Amniotic stem cell (primary cell): ENCODE results near the gene CYP19A1.
A peak's percentile ranks its signal among the peaks of the same experiment; 100 is the strongest.

Source experiments
- DNase-seq: peaks from one replicate; lab custom pipeline; 2025; lab: John Stamatoyannopoulos, UW

CYP19A1 gene

DNA sequence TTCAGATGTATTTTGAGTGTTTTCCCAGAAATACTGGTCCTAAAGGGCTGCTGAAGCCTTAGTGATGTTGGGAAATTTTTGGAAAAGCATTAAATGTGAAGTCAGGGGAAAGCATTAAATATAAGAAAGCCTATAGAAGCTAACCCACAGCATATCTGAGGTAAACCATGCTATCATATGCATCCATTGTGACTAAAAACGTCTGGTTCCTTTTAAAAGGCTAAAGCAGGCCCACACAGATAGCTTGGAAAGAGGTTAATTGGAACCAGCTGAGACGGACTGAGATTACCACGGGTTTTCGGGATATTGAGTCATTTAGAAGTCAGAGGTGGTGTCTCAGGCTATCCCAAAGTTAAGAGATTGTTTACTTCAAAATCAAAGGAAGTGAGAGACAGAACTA is 78.2 kb downstream of the CYP19A1 start:
- peak; percentile 6 for DNase-seq

DNA sequence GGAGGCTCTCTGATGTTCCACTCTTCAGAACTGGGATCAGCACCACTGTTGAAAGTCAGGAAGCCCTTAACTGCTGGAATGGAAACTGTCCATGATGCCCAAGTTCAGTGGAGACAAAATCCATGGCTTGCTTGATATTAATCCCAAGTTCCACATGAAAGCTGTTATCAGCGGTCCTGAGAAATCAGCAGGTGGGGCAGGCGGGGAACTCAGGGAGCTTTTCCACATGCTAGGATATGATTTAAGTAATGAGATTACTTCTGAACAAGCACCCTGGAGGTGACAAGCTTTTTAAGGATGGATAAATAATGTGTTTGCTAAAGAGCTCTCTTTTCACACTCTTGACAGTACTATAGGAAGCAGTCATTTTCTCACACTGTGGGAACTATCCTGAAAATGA is 82.9 kb downstream of the CYP19A1 start:
- no peak for DNase-seq

DNA sequence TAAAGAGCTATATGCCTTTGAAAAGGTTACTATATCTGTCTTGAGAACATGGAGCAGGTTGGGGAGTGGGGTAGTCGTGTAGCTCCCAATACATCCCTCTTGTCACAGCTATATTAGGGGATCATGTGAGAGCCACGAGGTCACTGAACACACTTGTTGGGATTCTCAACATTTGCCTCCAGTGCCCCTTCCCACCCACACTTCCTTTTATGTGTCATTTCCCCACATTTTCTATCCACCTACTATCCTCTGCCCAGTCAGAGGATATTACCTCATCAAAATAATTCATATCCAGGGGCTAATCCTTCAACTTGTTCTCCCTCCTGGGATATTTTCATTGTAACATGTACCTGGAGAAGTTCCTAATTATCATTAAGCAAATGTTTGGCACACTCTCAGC is 85.0 kb downstream of the CYP19A1 start:
- no peak for DNase-seq

DNA sequence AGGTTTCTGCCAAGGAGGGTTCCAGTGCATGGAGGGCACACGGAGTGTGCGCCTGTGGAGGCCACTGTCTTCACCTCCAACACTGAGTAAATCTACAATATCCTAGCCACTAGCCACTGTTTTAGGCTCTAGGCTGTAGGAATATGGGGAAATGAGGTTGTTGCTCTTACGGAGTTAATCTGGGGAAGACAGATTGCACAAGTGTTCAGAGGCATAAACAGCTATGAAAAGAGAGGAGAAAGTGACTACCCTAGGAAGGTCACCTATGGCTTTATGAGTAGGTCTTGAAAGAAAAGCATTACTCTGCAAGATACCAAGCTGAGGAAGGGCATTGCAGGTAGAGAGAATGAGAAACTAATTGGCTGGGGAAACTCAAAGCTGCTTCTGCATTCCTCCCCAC is 85.7 kb downstream of the CYP19A1 start:
- no peak for DNase-seq

DNA sequence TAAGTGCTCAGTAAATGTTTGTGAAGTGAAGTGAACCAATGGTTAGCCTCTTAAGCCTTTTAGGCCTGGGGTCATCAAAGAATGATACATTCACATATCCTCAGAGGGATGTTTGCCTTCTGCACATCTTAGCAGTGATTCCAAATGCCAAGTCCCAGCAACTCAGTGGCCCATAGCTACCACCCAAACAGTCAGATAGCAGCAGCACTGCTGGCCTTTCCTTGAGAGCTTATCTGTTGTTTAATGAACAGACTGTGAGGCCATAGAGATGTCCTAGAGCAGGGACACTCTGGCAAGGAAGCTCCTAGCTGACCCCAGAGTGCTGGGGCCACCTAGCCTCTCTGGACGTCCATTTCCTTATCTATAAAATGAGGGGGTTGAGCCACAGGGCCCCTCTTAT is 86.8 kb downstream of the CYP19A1 start:
- no peak for DNase-seq

DNA sequence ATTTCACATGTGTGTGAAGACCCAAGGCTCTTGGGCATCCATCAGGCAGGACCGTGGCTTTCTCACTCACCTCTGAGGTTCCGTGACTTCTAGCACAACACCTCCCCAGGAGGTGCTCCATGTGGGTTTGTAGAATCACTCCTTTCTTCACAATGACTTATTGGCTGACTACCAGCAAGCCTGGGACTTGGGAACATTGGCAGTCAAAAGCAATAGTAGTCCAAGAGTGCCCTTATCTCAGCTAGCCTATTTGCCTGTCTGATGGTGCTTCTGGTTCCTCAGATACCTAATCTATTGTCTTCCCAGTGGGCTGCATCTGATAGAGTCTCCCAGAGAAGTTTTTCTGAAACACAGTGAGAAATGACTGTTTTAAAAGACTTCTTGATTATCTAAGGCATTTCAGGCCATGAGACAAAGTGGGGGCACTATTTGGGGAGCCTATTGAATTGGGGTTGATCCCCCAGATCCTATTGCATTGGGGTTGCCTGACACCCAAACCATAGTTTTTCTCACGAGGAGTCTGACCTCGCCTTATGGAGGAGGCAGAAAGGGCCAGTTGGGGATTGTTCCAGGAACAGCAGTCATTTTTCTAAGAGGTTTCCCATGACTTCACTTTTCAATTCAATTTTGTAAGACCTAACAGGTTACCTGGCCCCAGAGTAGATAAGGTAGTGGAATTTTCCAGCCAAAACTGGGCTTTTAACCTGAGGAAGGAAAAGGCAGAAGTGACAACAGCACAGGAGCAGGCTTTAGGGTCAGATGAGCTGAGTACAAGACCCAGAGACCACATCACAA is 88.0 kb downstream of the CYP19A1 start:
- DNase-seq, result no peak

DNA sequence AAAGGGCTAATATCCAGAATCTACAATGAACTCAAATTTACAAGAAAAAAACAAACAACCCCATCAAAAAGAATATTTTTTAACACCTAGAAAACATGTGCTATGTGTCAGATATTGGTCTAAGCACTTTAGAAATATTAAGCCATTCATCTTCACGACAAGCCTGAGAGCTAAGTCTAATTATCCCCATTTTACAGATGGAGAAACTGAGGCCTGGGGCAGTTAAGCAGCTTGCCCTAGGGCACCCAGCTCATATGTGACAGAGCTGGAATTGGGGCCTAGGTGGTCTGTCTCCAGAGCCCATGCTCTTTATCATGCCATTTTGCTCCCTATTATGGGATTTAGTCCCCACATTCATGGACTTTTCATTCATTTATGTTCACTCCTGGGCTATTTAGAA is 92.8 kb downstream of the CYP19A1 start:
- DNase-seq, result no peak

DNA sequence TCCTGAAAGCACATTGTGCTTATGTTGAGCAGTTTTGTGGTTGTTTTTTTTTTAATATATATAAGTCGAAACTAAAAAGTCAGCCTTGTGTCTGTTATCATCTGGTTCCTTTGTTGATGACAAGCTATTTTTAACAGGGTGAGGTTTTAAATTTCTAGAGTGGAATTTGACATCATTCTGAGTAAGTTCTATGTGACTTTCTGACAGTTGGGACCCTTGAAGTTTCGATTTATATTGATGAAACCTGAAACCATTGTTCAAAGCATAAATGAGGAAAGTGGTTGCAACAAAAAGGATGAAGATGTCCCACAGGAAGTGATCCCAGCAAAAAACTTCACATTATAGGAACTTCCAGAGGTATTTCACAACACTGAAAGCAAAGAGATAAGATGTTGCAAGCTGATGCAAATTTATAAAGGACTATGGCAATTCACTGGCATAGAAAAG is 94.0 kb downstream of the CYP19A1 start:
- DNase-seq, result no peak

DNA sequence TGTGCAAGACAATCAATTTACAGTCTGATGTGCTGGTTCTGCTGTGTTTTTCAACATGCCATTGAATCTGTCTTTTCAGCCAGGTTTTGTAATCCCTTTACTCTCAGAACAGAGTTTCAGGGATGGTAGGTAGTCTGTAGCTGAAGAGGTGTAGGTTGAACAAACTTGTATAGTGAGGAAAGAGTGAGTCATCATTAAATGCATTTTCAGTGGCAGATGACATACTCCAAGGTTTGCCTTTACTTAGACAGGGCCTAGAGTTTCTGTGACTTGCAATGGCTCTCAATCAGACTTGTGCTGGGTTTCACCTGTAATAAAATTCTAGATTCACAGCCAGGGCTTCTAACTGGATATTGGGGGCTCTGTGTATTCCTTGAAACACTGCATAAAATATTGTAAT is 94.6 kb downstream of the CYP19A1 start:
- no peak for DNase-seq

DNA sequence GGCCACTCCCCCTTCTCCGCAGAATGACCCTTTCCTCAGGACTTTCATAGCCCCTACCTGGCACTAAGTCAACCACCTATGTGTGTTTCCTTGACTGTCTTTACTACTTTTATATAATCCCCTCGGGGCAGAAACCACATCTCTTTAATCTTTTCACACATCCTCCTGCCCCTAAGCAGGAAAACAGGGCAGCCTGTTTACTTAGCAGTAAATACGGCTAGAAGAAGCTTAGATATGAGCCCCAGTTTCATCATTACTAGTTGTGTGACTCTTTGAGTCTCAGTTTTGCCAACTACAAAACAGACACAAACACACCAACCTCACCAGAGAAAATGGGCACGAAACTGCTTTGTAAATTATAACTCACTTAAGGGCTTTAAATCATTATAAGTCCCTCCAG is 98.3 kb downstream of the CYP19A1 start:
- no peak for DNase-seq

DNA sequence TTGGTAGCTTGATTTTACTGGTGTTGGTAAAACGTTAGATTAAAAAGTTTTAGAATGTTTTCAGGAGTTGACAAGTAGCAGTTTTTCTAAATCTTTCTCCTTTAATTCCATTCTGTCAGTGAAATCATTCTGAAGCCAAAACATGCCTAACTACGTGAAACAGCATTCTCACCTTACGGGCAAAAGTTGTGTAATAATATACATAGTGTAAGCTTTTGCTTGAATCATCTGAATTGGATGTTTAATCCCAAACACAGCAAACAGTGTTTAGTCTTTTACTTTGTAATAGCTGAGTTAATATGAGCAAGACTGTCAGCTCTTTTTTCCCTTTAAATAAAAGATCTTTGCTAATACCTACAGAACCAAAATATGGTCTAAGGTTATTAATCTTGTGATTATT is 100.6 kb downstream of the CYP19A1 start:
- no peak for DNase-seq

DNA sequence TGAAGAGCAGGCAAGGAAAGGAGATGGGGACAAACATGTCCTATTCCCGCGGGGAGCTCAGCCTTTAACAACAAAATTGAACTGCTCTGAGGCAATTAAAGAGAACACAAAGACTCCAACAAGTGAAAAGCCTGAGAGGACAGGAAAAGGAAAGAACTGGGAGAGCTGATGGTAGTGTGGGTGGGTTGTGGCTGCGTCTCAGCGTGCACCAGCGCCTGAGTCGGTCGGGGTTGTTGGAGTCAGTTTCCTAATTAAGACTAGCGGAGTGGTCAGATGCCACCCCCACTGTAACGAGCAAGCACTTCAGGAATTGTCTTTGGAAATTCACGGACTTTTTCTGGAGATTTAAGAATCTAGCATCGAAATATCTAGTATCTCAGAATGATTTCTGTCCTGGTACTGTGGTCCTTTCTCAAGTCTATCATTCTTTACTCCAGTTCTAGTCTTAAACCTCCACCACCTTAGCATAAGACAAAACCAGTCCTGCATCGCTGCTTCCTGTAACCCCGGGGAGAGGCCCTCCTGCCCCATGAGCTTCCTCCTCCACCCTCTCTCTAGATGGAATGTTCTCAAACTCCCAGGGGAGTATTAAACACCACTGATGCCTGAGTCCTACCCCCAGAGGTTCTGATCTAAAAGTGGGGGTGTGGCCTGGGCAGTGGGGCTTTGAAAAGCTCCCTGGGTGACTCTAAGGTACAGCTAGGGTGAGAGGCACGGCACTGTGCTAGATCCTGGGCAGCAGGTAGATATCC is 104.0 kb downstream of the CYP19A1 start:
- no peak for DNase-seq

DNA sequence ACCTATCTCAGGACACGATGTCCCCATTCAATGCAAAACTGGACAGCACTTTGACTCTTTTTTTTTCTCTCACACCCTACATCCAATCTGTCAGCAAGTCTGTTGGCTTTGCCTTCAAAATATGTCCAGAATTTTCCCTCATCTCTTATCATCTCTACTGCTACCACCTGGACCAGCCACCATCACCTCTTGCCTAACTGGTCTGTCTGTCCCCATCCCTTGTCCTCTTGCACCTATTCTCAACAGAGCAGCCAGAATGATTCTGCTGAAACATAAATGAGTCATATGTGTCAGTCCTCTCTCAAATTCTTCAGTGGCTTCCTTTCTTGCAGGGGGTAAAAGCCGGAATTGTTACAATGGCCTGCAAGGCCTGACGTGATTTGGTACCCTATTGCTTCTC is 105.8 kb downstream of the CYP19A1 start:
- no peak for DNase-seq

DNA sequence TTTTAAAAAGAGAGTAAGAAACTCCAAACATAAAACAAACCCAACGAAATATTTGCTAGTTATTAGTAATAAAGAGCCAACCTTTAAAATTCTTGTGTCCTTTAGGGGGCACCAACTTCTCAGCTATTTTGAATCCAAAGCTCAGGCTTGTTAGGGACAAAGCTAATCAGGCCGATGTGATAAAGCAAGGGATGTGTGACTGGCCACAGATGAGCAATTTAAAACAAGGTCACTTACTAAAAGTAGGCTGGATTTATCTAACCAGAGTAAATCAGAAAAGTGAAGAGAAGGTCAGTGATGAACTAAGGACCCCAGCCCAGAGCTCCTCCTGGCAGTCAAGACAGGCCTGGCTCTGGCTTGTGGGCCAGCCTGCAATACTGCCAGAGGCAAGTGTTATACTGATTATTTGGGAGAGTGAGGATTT is 108.5 kb downstream of the CYP19A1 start:
- DNase-seq, result no peak

DNA sequence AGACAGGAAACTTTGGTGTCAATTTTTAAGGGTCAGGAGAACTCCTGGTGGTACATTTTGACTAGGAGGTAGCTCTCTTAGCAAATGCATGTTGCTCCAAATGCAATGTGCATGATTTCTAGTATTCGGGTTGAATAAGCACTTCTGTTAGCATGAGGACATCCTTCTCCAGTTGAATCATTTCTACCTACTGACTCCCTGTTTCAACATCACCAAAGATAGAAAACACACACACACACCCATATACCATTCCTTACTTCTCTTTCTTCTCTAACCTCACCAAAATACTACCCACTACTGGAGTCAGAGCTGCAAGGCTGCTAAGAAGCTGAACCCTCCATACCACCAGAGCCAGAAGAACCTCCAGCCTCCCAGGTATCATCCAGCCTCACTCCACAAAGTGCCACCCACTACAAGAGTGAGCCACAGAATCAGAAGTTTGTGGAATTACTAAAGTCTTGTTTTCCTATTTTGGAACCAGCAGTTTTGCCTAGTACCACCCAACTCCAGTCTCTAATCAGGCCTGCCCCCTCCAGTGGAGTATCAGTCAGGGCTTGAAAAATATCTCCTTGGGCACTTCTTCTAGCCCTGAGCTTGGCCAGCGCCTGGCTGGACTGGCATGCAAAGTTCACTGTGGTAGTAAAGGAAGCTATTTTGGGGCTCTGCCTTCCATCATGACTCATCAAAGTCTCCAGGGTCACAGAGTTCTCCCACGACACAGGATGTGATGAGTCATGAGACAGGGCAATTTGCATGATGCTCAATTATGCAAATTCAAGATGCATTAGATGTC is 110.3 kb downstream of the CYP19A1 start:
- DNase-seq, result peak; percentile 71

DNA sequence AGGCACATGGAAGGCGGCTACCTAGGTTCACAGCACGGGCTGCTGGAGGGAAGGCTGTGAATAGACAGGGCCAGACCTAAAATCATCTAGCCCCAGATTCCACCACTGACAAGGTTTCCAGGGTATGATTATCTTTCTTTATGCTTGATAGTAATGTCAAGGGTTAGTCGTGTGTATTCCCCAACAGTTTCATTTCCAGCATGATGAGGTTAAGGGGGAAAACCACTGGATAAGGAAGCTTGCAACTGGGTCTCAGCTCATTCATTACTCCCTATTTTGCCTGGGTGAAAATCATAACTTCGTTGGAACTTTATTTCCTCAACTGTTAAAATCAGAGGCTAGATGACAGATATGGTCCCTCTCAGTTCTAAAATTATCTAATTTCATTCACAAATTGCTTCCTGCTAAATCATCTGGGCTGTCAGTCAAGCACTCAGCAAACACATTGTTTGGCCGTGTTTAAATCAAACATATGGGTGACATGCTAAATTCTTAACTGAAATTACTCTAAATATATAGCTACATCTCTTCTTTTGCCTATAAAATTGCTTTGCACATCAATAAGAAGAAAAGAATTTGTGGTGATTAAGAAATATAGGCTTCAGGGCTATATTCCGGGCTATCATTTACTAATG is 111.7 kb downstream of the CYP19A1 start:
- DNase-seq, result no peak

DNA sequence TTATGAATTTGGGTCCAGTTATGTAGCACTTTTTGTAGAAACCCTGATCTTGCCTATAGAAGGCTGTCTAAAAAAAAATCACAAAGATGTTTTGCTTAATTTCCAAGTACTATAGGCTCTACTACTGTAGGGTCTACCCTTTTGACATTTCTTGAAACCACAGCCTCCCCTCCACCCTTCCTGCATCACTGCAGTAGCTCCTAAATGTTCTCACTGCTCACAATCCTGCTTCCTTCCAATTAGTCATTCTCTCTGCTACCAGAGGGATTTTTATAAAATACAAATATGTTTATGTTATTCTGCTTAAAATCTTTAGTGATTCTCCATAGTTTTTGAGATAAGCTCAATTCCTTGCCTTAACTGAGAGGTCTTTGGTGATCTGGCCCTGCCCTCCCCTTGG is 114.0 kb downstream of the CYP19A1 start:
- DNase-seq, result no peak

DNA sequence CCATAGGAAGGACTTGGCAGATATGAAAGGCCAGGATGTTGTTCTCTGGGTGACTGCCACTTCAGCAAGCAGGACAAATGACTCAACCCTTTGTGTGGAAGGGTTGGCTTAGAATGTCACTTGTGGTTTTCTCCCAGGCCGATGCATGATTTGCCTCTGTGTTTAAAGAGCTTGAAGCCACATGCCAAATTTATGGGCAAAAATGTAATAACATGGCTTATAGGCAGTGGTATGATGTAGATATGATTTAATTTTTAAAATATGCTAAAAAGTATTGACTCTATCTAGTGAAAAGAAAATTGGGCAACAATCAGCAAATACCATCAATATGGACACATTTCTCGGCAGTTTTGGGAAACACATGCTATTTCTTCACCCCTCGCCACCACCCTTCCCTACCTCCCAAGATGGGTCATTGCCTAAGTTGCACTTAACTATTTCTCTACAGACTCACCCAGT is 114.6 kb downstream of the CYP19A1 start:
- no peak for DNase-seq

DNA sequence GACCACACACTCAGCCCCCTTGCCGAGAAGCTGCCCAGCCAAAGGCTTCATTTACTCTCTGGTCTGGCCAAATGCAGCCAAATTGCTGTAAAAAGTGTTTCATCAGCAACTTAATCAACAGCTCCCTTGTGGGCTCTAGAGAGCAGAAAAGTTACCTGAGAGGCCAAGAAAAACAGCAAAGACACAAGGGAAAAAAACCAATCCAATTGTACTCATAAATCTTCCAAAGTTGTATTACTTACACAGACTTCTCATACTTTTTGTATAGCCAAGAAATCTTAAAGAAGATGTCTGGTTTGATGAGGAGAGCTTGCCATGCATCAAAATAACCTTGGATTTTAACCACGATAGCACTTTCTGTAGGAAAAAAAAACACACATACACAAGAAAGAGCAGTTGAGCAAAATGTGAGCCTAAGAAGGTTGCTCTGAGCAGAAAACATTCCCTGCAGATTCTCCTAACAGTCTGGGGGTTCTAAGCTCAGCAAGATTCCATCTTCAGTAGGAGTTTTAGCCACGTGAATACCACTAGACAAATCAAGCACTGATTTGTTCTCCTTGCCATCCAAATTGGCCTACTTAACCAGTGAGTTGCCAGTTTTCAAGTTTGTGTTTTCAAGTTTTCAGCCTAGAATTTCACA is 120.0 kb downstream of the CYP19A1 start:
- DNase-seq, result no peak

DNA sequence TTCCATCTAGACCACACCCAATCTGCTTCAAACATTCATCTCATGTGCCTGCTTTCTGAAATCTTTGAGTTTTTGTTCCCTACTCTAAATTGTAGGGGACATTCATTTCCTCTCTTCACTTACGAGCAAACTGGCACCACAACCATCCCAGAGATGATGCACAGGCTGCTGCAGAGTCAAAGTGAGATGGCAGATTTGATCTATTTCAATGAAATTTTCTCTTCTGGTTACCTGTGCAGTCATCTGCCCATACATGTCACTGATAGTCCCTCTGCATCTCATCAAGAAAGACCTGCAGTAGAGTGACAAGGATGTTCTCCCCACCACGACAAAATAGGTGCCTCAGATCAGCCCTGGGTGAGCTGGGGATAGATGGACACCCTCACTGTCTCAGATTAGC is 125.5 kb downstream of the CYP19A1 start:
- no peak for DNase-seq

DNA sequence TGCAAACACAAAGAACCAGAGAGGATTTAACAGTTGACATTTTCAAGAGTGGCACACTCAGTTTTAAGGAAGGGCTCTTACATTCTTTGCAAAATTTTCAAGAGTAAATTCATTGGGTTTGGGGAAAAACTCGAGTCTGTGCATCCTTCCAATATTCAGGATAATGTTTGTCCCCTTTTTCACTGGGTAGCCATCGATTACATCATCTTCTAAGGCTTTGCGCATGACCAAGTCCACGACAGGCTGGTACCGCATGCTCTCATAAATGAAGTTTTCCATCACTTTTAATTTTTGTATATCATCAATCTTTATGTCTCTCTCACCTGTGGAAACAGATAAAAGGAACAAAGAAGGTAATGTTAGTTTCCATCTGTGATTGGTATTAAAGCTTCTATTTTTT is 126.2 kb downstream of the CYP19A1 start:
- DNase-seq, result no peak
